Activated naive CD4-positive, alpha-beta T cell treated with anti-CD3 and anti-CD28 coated beads, Interleukin-2, amount 50 U/mL, for 24 hours (primary cell): ENCODE measurements around the gene GDPD5.

Source experiments
- H3K27ac Mint-ChIP-seq: one replicate; pipeline ENCODE4 v1.8.0; 2021; ENCODE audit warnings: mild to moderate bottlenecking, mixed read lengths
- H3K27me3 Mint-ChIP-seq: one replicate; pipeline ENCODE4 v1.8.0; 2021; ENCODE audit warnings: mixed read lengths
- H3K36me3 Mint-ChIP-seq: one replicate; pipeline ENCODE4 v1.8.0; 2021; ENCODE audit warnings: mixed read lengths
- H3K4me1 Mint-ChIP-seq: one replicate; pipeline ENCODE4 v1.8.0; 2021; ENCODE audit warnings: mixed read lengths
- H3K4me3 Mint-ChIP-seq: one replicate; pipeline ENCODE4 v1.8.0; 2021; ENCODE audit warnings: mild to moderate bottlenecking, mixed read lengths
- H3K9me3 Mint-ChIP-seq: one replicate; pipeline ENCODE4 v1.8.0; 2021; ENCODE audit warnings: mixed read lengths

Gene GDPD5

GRCh38 chr11:75389276-75389605, 136.5 kb downstream of the GDPD5 start:
- H3K4me3 Mint-ChIP-seq: no peak overlapping the region
- no peaks in the 10 kb centered on the region for H3K36me3 Mint-ChIP-seq
- no peaks in the 10 kb centered on the region for H3K9me3 Mint-ChIP-seq

GRCh38 chr11:75388386-75389275, 137.1 kb downstream of the GDPD5 start:
- H3K4me1 Mint-ChIP-seq: peaks cover 13% of the 10 kb centered on the region
- H3K27me3 Mint-ChIP-seq: no peaks in the 10 kb centered on the region
- H3K9me3 Mint-ChIP-seq: no peaks in the 10 kb centered on the region
- no peak overlapping the region for H3K27ac Mint-ChIP-seq
- H3K36me3 Mint-ChIP-seq: no peaks in the 10 kb centered on the region
- no peak overlapping the region for H3K4me3 Mint-ChIP-seq

More at GRCh38 chr11:75389276-75389605, 136.5 kb downstream of the GDPD5 start:
- H3K27ac Mint-ChIP-seq: no peak overlapping the region
- H3K27me3 Mint-ChIP-seq: no peaks in the 10 kb centered on the region
- H3K4me1 Mint-ChIP-seq: peaks cover 6% of the 10 kb centered on the region

- Mint-ChIP-seq H3K27ac (no peak overlapping the region), H3K27me3 (no peaks in the 10 kb centered on the region), H3K4me3 (no peak overlapping the region), H3K9me3 (no peaks in the 10 kb centered on the region), H3K4me1 (peaks cover 20% of the 10 kb centered on the region), H3K36me3 (no peaks in the 10 kb centered on the region)
Observed at GRCh38 chr11:75387736-75388294, 137.9 kb downstream of the GDPD5 start.

- no peaks in the 10 kb centered on the region for H3K27me3 Mint-ChIP-seq
Observed at GRCh38 chr11:75386942-75387630, 138.7 kb downstream of the GDPD5 start.

More at GRCh38 chr11:75386942-75387630, 138.7 kb downstream of the GDPD5 start:
- Mint-ChIP-seq H3K4me1 (peaks cover 20% of the 10 kb centered on the region), H3K9me3 (no peaks in the 10 kb centered on the region), H3K27ac (no peak overlapping the region), H3K36me3 (no peaks in the 10 kb centered on the region), H3K4me3 (no peak overlapping the region)
